ENCODE results near the gene LRTM1.

The LRTM1 gene

DNA sequence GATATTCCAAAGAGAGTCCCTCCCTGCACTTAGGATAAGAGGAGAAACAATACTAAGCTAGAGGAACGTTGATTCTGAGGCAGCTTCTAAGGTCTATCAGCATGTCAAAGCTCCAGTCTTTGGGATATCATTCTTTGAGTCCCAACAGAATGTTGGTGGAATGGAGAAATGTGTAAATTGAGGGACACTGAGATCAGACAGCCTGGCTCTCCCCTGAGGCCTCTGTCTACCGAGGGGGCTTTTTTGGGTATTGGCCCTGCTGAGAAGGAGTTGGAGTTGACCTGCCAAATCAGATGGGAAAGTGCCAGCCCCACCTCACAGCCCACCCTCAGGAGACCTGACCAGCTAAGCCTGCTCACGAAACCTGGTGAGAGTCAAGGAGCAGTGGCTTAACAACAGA lies 27.6 kb upstream of the LRTM1 start:
- no peaks in the 10 kb centered on the region for H3K27me3 Mint-ChIP-seq
- H3K4me3 Mint-ChIP-seq: no peak overlapping the region
- DNase-seq (no peak), ATAC-seq (replicated peaks) (no peak)
- no peaks in the 10 kb centered on the region for H3K4me1 Mint-ChIP-seq
- no peak overlapping the region for H3K27ac Mint-ChIP-seq
- H3K36me3 Mint-ChIP-seq: no peaks in the 10 kb centered on the region
- H3K9me3 Mint-ChIP-seq: no peaks in the 10 kb centered on the region

DNA sequence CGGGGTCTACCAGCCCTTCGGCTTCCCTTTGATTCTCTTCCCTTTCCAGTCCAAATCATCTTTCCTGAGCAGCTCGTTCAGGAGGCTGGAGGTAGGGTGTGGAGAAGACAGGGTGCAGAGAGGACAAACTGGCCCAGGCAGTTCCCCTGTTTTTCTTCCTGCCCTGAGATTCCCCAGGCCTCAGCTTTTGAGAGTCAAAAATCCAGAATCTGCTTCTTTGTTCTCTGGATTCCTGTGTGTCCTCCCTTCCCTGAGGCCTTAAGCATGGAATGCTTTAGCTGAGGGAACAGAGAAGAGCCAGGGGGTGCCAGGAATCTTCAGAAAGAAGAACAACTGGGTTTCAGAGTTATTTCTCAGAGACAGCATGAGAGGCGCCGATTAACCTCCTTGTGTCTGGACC lies 26.7 kb upstream of the LRTM1 start:
- no peaks in the 10 kb centered on the region for H3K9me3 Mint-ChIP-seq
- H3K4me3 Mint-ChIP-seq: no peak overlapping the region
- DNase-seq: no peak
- no peaks in the 10 kb centered on the region for H3K4me1 Mint-ChIP-seq
- no peaks in the 10 kb centered on the region for H3K27me3 Mint-ChIP-seq
- no peak for ATAC-seq (replicated peaks)
- no peak overlapping the region for H3K27ac Mint-ChIP-seq
- no peaks in the 10 kb centered on the region for H3K36me3 Mint-ChIP-seq

DNA sequence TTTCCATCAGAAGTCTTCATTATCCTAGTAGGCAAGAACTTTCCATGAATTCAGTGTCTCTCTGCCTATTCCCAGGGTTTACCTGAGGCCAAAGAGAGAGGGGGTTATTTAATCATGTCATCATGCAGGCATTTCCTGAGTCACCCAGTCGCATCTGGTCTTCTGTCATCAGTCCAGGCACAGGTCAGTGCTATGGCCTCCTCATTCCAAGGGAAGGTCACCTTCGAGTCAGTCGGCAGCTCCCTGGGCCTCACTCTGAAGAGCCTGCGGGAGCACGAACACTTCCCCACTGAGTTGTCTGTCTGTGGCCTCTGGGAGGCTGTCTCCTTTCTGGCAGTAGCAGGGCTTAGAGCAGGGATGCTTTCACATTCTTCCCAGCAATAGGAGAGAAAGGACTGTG lies 26.2 kb upstream of the LRTM1 start:
- DNase-seq (no peak), ATAC-seq (replicated peaks) (no peak)
- Mint-ChIP-seq H3K27me3 (no peaks in the 10 kb centered on the region), H3K4me3 (no peak overlapping the region), H3K27ac (no peak overlapping the region), H3K36me3 (no peaks in the 10 kb centered on the region), H3K4me1 (no peaks in the 10 kb centered on the region), H3K9me3 (no peaks in the 10 kb centered on the region)

DNA sequence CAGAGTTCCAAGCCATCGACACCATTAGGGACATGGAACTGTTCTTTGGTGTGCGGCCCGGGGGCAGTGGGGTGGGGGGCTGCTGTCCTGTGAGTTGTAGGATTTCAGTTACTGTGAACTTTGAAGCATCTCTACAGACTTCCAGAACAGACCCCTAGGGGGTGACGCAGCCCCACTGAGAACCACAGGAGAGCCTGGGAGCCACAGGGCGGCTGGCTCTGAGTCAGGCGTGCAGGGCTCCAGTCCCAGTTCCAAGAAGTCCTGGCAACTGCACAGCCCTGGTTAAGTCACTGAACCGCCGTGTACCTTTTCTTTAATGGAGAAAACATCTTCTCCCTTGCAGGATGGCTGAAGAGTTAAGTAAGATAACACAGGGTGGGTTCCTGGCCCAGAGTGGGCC lies 23.5 kb upstream of the LRTM1 start:
- Mint-ChIP-seq H3K4me1 (no peaks in the 10 kb centered on the region), H3K9me3 (peaks cover 0 to 2% of the 10 kb centered on the region in 2 donors), H3K4me3 (no peak overlapping the region), H3K27ac (no peak overlapping the region), H3K27me3 (no peaks in the 10 kb centered on the region), H3K36me3 (no peaks in the 10 kb centered on the region)
- ATAC-seq (replicated peaks) (no peak), DNase-seq (no peak)

DNA sequence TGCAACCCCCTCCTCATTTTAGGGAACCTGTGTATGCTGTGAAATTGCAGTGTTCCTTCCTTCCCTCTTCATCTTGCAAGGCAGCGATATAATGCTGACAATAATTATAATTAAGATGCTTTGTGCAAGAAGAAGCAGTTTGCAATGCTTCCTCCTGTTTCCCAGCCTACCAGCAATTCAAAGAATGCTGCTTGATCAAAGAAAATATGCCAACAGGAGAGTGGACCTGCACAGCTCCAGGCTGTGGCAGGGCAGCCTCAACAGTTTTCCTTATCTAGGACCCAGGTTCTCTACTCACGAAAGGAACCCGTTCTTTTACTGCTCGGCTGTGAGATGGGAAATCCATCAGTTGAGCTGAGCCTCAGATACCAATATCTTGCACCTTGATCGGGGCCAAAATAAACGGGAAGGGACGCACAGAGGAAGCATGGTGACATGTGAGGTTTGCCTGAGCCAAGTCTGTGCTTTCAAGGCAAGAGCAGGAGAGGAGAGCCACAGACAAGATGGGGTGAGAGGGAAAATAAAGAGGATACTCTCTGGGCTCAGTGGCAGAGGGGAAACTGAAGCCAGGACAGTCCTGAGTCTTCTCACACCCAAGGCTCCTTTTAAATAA lies 22.6 kb upstream of the LRTM1 start:
- no peaks in the 10 kb centered on the region for H3K4me1 Mint-ChIP-seq
- H3K4me3 Mint-ChIP-seq: no peak overlapping the region
- no peaks in the 10 kb centered on the region for H3K27me3 Mint-ChIP-seq
- peaks cover 0 to 2% of the 10 kb centered on the region in 2 donors for H3K9me3 Mint-ChIP-seq
- no peak overlapping the region for H3K27ac Mint-ChIP-seq
- ATAC-seq (replicated peaks): no peak
- DNase-seq: no peak
- H3K36me3 Mint-ChIP-seq: no peaks in the 10 kb centered on the region

DNA sequence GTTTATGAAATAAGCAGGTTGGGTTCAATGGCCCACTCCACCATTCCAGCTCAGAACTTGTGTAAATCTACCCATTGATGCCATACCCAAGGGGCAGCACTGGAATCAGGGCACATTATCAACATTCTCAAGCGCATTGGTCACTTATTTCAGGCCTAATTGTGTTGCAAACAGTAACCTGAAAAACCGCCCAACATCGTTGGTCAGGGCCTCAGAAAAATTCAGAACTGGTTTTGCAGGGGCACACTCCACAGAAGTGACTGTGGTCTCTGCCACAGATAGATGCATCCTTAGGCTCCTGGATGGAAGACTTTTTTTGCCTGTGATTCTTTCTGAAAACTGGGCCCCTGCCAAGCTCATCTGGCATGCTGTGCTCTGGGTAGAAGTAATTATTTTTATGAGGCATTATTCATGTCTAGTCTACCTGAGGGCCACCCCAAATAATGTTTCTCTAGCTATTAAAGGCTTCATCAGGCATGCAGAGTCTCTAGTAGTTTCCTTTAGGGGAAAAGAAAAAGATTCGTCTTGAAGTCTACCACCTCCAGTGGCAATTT lies 21.7 kb upstream of the LRTM1 start:
- ATAC-seq (replicated peaks): no peak
- H3K9me3 Mint-ChIP-seq: peaks cover 0 to 2% of the 10 kb centered on the region in 2 donors

DNA sequence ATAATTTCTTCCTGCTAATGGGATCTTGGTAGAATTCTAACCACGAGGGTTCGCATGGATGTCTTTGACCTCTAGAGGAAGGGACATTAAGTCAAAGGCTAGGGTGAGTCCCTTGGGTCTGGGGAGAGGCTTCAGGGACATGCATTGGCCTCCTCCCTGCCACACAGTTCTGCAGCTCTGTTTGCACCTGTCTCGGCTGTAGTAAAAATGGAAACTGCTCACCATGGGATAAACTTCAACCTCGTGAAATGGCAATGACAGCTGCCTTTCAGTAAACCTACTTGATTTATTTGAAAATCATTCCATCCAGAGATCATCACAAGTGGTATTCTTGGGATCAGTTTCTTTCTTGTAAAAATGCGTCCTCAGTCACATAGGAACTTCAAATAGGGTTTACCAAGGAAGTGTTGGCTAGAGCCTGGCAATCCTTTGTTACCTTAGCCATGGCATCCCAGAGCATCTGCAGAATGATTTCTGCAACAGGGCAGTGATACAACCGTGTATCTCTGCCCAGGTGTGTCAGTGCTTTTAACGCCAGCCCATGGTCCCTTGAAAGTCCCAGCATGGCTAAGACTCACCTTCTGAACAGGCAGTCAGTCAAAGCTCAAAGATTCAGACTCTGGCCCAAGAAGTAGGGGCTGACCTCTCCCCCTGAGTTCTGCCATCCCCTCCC lies 14.0 kb upstream of the LRTM1 start:
- Mint-ChIP-seq H3K27ac (no peak overlapping the region), H3K9me3 (no peaks in the 10 kb centered on the region), H3K27me3 (no peaks in the 10 kb centered on the region), H3K36me3 (no peaks in the 10 kb centered on the region), H3K4me1 (no peaks in the 10 kb centered on the region), H3K4me3 (no peak overlapping the region)
- DNase-seq: no peak
- ATAC-seq (replicated peaks): no peak

More for the DNA sequence above, 21.7 kb upstream of the LRTM1 start:
- H3K27me3 Mint-ChIP-seq: no peaks in the 10 kb centered on the region
- H3K4me3 Mint-ChIP-seq: no peak overlapping the region
- H3K36me3 Mint-ChIP-seq: no peaks in the 10 kb centered on the region
- H3K27ac Mint-ChIP-seq: no peak overlapping the region
- DNase-seq: no peak
- no peaks in the 10 kb centered on the region for H3K4me1 Mint-ChIP-seq

DNA sequence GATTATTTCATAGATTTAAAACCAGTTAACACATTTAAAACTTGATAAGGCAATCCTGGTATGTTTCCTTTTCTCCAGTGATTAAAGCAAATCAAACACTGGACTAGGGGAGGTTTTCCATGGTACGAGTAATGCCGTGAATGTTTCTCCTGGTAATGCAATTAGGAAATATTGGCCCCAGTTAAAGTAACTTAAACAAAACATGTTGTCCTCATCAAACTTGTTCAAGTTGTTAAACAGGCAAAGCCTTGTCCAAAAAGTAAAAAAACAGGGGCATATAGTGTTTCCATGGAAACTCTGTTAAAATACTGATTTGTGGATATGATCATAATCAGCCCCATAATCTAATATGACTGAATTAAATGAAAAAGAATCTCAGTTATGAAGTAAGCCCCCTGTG lies 13.1 kb upstream of the LRTM1 start:
- H3K27ac Mint-ChIP-seq: no peak overlapping the region
- no peaks in the 10 kb centered on the region for H3K4me1 Mint-ChIP-seq
- no peaks in the 10 kb centered on the region for H3K9me3 Mint-ChIP-seq
- ATAC-seq (replicated peaks) (no peak), DNase-seq (no peak)
- no peaks in the 10 kb centered on the region for H3K27me3 Mint-ChIP-seq
- no peaks in the 10 kb centered on the region for H3K36me3 Mint-ChIP-seq
- no peak overlapping the region for H3K4me3 Mint-ChIP-seq

DNA sequence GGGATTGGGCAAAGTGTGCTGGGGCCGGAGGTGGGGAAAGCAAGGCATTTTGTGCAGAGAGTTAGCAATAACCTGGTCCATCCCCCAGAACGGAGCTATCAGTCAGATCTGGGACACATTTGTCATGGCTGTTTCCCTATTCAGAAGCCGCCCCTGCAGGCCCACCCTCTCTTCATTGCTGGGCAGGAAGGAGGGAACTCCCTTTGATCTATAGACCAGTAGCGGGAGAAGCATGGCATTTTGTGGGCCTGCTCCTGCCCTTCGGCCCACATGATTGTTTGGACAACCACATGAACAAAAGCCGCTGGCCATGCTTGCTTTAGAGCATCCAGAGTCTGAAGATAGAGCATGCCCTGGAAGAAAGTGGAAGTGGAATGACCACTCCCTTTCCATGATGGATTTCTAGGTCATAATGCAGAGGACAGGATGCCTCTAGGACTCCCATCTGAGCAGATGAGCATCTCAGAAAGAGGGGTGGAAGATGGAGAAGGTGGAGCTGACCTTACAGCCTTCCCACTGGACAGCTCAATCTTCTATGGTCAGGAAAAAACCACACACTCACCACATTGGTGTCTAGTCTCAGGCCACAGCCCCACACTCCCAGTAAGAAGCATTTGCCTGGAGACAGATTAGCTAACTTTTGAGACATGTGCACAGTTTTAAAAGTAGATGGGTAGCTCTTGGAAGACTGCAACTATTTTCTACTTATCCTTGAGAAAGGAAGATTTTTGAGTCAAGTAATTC lies 11.9 kb upstream of the LRTM1 start:
- Mint-ChIP-seq H3K27me3 (no peaks in the 10 kb centered on the region), H3K4me3 (no peak overlapping the region), H3K4me1 (no peaks in the 10 kb centered on the region), H3K9me3 (peaks cover 0 to 3% of the 10 kb centered on the region in 2 donors), H3K27ac (no peak overlapping the region), H3K36me3 (no peaks in the 10 kb centered on the region)
- ATAC-seq (replicated peaks) (no peak), DNase-seq (no peak)

DNA sequence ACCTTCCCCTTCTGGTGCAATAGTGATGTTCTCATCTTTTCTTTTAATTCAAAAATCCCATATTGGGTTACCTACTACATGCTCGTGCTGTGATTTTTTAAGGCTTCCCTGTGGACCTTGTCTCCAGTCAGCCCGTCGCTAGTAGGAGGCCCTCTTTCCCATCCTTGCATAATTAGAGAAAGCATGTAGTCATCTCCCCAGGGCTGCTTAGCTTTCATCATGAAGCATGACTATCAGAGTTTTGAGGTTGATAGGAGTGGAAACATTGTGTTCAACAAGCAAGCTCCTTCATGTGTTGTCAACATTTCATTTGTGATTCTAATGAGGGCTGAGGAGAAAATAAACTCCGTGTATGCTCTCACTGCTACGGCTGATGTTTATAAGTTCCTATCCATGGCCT lies 8.7 kb upstream of the LRTM1 start:
- no peak for ATAC-seq (replicated peaks)
- H3K27ac Mint-ChIP-seq: no peak overlapping the region
- no peak overlapping the region for H3K4me3 Mint-ChIP-seq
- DNase-seq: no peak
- no peaks in the 10 kb centered on the region for H3K27me3 Mint-ChIP-seq
- H3K36me3 Mint-ChIP-seq: no peaks in the 10 kb centered on the region
- no peaks in the 10 kb centered on the region for H3K4me1 Mint-ChIP-seq
- H3K9me3 Mint-ChIP-seq: peaks cover 0 to 3% of the 10 kb centered on the region in 2 donors

DNA sequence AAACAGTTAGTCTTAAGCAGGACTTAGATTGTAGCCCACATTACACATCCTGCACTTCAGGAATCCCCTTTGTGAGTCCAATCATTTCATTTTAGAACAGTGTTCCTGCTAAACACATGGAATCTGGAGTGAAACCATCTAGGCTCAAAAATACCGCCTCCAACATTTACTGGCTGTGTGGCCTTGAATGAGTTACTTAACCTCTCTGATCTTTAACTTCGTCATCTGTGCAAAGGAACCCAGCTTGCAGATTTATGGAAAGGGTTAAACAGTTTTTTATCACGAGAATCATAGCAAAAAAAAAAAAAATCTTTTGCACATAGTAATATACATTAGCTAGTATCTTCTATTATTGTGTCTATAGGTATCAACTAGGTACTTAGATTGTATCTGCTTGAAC lies 8.0 kb upstream of the LRTM1 start:
- no peak overlapping the region for H3K27ac Mint-ChIP-seq
- H3K9me3 Mint-ChIP-seq: peaks cover 0 to 3% of the 10 kb centered on the region in 2 donors
- no peak for ATAC-seq (replicated peaks)
- H3K36me3 Mint-ChIP-seq: no peaks in the 10 kb centered on the region
- DNase-seq: no peak
- no peaks in the 10 kb centered on the region for H3K27me3 Mint-ChIP-seq
- no peak overlapping the region for H3K4me3 Mint-ChIP-seq
- no peaks in the 10 kb centered on the region for H3K4me1 Mint-ChIP-seq

DNA sequence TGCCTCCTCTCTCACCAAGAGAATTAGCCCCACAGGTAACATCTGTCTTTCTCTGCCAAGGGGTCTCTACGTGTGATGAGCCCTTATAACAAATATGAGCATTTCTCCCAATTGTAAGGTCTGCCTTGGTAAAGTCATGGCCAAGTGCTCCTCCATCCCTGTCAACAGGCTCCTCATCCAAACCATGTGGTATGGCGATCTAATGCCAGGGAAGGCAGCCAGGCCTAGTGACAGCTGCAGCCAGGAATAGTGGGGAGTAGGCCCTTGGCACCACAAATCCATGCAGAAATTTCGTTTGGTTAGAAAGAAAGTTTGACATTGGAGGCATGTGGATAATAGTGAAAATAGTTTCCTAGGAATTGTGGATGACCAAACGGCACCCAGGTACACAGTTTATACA lies 4.7 kb upstream of the LRTM1 start:
- H3K27ac Mint-ChIP-seq: no peak overlapping the region

DNA sequence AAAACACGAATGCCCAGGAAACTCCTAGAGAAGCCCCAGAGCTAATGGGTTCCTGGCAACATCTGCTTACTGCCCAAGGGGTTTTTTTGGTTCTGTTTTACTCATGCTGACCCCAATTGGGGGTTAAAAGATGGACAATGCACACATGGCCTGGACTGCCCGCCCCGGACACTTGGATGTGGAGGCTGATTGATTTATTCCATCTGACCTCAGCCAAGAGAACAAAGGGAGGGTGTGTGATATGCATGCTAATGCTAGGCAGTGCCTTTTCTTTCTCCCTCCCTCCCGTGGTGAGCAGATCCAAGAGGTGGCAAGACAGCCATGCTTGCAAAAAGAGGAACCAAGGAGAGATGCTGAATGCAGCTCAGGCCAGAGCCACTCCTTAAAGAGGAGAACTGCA lies 3.3 kb upstream of the LRTM1 start:
- H3K36me3 Mint-ChIP-seq: no peaks in the 10 kb centered on the region
- no peaks in the 10 kb centered on the region for H3K27me3 Mint-ChIP-seq
- H3K9me3 Mint-ChIP-seq: peaks cover 0 to 6% of the 10 kb centered on the region in 2 donors
- H3K4me1 Mint-ChIP-seq: no peaks in the 10 kb centered on the region
- ATAC-seq (replicated peaks): no peak
- no peak overlapping the region for H3K27ac Mint-ChIP-seq
- no peak overlapping the region for H3K4me3 Mint-ChIP-seq
- no peak for DNase-seq

More for the DNA sequence above, 4.7 kb upstream of the LRTM1 start:
- H3K27me3 Mint-ChIP-seq: no peaks in the 10 kb centered on the region
- ATAC-seq (replicated peaks) (no peak), DNase-seq (no peak)
- H3K4me3 Mint-ChIP-seq: no peak overlapping the region
- no peaks in the 10 kb centered on the region for H3K4me1 Mint-ChIP-seq
- H3K9me3 Mint-ChIP-seq: peaks cover 0 to 6% of the 10 kb centered on the region in 2 donors
- no peaks in the 10 kb centered on the region for H3K36me3 Mint-ChIP-seq

DNA sequence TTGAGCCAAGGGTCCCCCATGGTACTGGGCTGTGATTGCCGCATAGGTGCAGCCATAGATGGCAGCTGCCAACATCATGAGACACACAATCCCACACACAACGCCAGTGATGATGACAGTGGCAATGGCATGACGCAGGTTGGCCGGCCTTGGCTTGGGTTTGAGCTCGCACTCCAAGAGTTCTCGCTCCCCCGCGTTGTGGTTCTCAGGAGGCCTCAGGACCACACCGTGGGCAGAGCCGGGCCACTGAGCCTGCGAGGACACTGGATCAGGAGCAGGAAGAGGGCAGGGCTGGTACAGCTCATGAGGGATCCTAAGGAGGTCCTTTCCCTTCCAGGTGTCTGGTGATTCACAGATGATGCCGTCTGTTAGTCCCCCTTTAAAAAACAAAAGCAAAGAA lies 9.3 kb downstream of the LRTM1 start:
- ATAC-seq (replicated peaks): no peak
- DNase-seq: no peak
- Mint-ChIP-seq H3K9me3 (peaks cover 5 to 6% of the 10 kb centered on the region in 2 donors), H3K27ac (no peak overlapping the region), H3K36me3 (no peaks in the 10 kb centered on the region), H3K27me3 (no peaks in the 10 kb centered on the region), H3K4me1 (no peaks in the 10 kb centered on the region), H3K4me3 (no peak overlapping the region)

DNA sequence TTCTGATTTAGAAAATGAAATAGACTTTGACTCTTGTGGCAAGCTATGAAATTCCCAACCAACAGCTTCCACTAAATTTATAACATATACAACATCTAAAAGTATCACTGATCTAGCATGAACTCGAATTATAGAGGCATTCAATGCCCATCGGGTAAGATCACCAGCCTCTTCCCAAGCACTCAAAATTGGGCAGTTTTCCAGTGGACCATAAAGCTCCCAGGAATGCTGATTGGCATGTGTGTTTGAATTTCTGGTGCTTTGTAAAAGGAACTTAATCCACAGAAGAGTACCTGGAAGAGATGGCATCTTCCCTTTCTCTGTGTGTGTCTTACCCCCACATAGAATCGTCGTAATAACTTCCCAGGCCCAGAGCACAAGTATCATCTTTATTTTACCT lies 10.0 kb downstream of the LRTM1 start:
- Mint-ChIP-seq H3K4me1 (no peaks in the 10 kb centered on the region), H3K4me3 (no peak overlapping the region), H3K27me3 (no peaks in the 10 kb centered on the region), H3K9me3 (peaks cover under 1% of the 10 kb centered on the region in 2 donors), H3K36me3 (no peaks in the 10 kb centered on the region), H3K27ac (no peak overlapping the region)
- DNase-seq (no peak), ATAC-seq (replicated peaks) (no peak)

Measured in stimulated activated naive B cell treated with anti-CD40 and anti-IgM and Interleukin-4, amounts not matched to agents 10 μg/mL and 1 μg/mL and 100 μg/mL, for 72 hours (primary cell).